ENCODE results near the gene EZH1.
A peak's percentile ranks its signal among the peaks of the same experiment; 100 is the strongest.

Gene EZH1

DNA sequence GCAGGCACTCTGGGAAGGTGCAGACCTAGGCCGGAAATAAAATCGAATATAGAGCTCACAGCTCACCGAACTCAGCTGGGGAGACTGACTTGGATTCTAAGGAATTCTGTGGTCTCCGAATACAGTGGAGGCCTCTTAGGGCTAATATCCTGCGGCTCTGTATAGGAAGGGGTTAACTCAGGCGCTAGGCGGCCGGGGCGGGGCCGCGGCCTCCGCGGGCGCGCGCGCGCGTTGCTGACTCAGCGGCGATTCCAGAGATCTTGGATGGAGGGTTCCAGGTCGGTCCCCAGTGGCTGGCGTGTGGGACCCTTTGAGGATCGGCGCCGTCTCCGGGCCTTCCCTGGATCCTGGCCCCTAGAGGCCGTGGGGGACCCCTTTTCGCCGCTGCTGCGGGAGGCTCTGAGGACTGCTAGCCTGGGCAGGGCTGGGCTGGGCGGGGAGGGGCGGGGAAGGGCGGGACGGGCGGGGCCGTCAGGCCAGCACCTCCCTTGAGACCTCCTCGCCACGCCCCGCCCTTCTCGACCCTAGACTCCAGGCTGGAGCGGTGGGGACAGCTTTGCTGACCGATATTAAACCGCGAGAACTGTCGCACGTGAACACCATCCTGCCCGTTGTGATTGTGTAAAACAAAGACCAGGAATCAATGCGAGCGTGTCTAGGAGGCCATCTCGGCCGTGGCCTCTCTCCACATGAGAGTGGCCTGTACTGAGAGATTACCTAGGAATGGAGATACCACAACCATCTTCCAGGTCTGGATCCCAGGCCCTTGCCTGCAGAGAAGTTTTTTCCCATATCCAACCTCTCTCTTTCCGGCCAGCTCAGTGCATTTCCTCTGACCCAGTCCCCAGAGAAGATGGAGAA, 66.7 kb downstream of the EZH1 start:
- peaks cover 37% of the 10 kb centered on the region for H3K4me1 ChIP-seq (ENCODE audit: control insufficient read depth, low read depth, low read length)
- peak overlapping the region; percentile 63 for H3K4me3 ChIP-seq (ENCODE audit: low read length)
- peak overlapping the region; percentile 69 for H3K9ac ChIP-seq (ENCODE audit: low read length)
- peak overlapping the region; percentile 21 for H3K27ac ChIP-seq (ENCODE audit: low read length)
- no peaks in the 10 kb centered on the region for H3K9me3 ChIP-seq (ENCODE audit: control insufficient read depth, low read depth, low read length)
- H3K27me3 ChIP-seq (ENCODE audit: control insufficient read depth, insufficient read depth, low read length) = peaks cover 50% of the 10 kb centered on the region
- no peaks in the 10 kb centered on the region for H3K36me3 ChIP-seq (ENCODE audit: control insufficient read depth, low read depth, low read length)

DNA sequence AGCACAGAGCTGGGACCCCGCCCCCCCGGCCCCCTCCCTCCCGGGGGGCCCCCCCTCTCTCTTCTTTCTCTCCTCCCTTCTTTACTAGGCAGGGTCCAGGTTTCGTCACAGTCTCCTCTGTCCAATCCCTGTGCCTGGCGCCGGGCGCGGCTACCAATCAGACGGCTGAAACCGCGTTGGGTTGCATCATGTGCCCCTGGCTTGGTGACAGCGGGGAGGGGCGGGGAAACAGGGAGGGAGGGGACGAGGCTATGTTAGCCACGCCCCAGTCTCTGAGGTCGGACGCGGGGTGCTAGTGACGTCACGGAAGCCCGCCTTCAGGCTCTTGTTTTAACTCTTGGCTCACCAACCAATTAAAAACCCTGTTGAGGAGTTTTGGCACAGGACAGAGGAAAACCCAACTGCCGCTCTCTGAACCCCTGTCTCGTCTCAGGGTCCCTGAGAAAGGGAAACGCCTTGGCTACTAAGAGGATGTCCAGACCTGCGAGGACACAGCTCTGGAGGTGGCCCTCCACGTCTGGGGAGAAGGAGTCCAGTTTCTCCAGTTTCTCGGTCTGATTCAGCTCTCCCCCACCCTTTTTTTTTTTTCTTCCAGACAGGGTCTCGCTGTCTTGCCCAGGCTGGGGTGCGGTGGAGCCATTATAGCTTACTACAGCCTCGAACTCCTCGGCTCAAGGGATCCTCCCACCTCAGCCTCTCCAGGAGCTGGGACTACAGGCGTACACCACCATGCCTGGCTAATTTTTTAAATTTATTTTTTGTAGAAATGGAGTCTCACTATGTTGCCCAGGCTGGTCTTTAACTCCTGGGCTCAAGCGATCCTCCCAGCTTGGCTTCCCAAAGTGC, 67.6 kb downstream of the EZH1 start:
- Histone ChIP-seq H3K27me3 (ENCODE audit: control insufficient read depth, insufficient read depth, low read length) (peaks cover 54% of the 10 kb centered on the region), H3K9ac (ENCODE audit: low read length) (peak overlapping the region; percentile 60), H3K36me3 (ENCODE audit: control insufficient read depth, low read depth, low read length) (no peaks in the 10 kb centered on the region), H3K27ac (ENCODE audit: low read length) (peak overlapping the region; percentile 18), H3K4me1 (ENCODE audit: control insufficient read depth, low read depth, low read length) (peaks cover 38% of the 10 kb centered on the region), H3K9me3 (ENCODE audit: control insufficient read depth, low read depth, low read length) (no peaks in the 10 kb centered on the region), H3K4me3 (ENCODE audit: low read length) (peak overlapping the region; percentile 88)

DNA sequence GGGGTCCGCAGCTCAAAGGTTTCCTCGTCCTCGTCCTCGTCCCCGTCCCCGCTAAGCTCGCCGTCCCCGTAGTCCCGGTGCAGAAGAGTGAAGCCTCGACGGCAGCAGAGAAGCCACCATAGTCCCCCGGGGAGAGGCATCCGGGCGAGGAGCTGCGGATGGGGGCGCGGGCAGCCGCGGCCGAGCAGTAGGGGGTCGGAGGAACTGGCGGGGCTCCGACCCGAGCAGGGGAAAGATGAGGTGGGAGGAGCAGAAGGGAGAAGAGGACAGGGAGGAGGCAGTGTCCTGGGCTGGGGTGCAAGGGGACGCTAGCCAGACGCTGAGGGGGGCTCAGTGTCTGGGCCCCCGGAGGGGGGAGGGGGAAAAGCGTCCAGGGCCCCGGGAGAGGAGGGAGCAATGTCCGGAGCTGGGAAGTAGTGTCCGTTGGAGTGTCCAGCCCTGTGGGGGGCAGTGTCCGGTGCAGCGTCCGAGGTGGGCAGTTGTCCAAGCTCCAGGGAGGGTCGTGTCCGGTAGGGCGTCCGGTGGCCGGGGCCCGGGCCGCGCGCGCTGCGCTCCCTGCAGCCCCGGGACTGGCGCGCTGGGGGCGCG, 68.3 kb downstream of the EZH1 start, which contains the start of gene PLEKHH3:
Gene PLEKHH3, minus strand, starts transcription at position 571 of the 588 bp plus-strand sequence. Its CDS starts 431 bp downstream, at position 140.
- H3K4me1 ChIP-seq (ENCODE audit: control insufficient read depth, low read depth, low read length) = peaks cover 37% of the 10 kb centered on the region
- peak within 1 kb of the TSS; percentile 88 for H3K4me3 ChIP-seq (ENCODE audit: low read length)
- H3K36me3 ChIP-seq (ENCODE audit: control insufficient read depth, low read depth, low read length) = no peaks in the 10 kb centered on the region
- peak within 1 kb of the TSS; percentile 60 for H3K9ac ChIP-seq (ENCODE audit: low read length)
- H3K27me3 ChIP-seq (ENCODE audit: control insufficient read depth, insufficient read depth, low read length) = peaks cover 61% of the 10 kb centered on the region
- no peaks in the 10 kb centered on the region for H3K9me3 ChIP-seq (ENCODE audit: control insufficient read depth, low read depth, low read length)
- H3K27ac ChIP-seq (ENCODE audit: low read length) = peak within 1 kb of the TSS; percentile 18

DNA sequence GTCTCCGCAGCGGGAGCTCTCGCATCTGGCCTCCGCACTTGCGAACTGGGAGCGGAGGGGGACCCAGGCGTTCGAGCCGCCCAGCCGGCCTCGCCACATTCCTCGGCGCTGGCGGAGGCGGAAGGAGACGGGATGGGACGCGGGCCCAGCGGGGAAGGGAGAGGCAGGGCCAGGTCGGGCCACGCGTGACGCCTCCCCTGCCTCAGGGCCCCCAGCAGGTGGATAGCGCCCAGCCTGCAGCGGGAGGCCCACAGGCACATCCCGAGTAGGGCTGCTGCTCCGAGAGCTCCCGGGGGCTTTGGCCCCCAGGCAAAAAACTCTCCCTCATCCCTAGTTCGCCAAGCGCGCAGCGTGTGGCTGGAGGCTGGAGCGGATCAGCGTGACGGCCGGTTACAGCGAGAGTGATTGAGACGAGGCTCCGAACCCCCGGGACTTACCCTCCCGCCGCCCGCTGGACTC, 68.8 kb downstream of the EZH1 start:
- Histone ChIP-seq H3K4me1 (ENCODE audit: control insufficient read depth, low read depth, low read length) (peaks cover 39% of the 10 kb centered on the region), H3K27ac (ENCODE audit: low read length) (no peak overlapping the region), H3K27me3 (ENCODE audit: control insufficient read depth, insufficient read depth, low read length) (peaks cover 67% of the 10 kb centered on the region), H3K4me3 (ENCODE audit: low read length) (peak overlapping the region; percentile 88), H3K9ac (ENCODE audit: low read length) (peak overlapping the region; percentile 48), H3K36me3 (ENCODE audit: control insufficient read depth, low read depth, low read length) (no peaks in the 10 kb centered on the region), H3K9me3 (ENCODE audit: control insufficient read depth, low read depth, low read length) (no peaks in the 10 kb centered on the region)

DNA sequence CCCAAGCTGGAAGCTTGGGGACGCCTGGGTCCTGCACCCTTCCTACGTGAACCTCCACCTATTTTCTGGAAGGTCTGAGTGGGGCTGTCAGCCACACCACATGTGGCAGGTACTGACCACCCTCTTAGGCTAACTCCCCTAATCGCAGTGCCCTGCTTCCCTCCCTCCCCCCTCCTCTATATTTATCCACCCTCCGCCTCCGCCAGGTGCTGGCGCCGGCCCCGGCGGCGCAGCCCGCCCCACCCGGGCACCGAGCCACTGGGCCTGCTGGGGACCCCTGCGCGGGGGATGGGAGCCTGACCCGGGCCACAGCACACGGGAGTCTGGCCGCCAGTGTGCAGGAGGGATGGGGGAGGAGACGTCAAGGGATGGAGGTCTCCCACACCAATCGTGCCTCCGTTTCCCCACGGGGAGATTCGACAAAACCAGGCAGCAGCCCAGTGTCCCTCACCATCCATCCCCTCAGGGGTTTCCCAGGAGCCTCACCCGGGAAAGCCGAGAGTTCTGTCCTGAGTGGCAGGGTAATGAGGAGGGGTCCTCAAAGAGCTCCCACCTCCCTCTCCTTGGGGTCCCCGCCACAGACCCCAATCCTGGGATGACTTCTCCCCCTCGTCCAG, 69.4 kb downstream of the EZH1 start:
- no peak overlapping the region for H3K9ac ChIP-seq (ENCODE audit: low read length)
- H3K27ac ChIP-seq (ENCODE audit: low read length) = no peak overlapping the region
- peaks cover 42% of the 10 kb centered on the region for H3K4me1 ChIP-seq (ENCODE audit: control insufficient read depth, low read depth, low read length)
- H3K4me3 ChIP-seq (ENCODE audit: low read length) = peak overlapping the region; percentile 88
- no peaks in the 10 kb centered on the region for H3K36me3 ChIP-seq (ENCODE audit: control insufficient read depth, low read depth, low read length)
- no peaks in the 10 kb centered on the region for H3K9me3 ChIP-seq (ENCODE audit: control insufficient read depth, low read depth, low read length)
- peaks cover 69% of the 10 kb centered on the region for H3K27me3 ChIP-seq (ENCODE audit: control insufficient read depth, insufficient read depth, low read length)

DNA sequence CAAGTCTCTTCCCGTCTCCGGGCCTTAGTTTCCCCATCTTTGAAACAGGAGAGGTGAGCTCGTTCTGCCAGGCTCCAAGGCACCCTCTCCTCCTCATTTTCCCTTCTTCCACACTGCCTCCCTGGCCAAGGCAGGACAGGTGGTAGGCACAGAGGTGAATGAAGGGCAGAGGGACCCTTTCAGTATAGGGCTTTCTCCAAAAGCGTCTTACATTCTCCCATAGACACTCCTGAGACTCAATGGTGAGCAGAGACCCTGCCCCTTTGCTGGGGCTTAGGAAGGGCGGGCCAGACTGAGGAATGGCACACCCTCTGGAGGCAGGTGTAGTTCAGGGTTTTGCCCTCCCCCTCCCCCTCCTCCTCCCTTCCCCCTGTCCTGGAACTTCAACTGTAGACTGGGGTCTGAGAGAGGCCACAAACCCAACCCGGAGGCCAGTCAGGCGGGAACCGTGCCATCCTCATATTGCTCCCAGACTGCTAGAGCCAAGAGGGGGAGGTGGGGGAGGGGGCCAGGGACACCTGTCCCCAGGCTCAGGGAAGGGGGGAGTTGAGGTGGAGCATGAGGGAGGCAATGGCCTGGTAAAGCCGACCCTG, 70.0 kb downstream of the EZH1 start:
- Histone ChIP-seq H3K27ac (ENCODE audit: low read length) (no peak overlapping the region), H3K27me3 (ENCODE audit: control insufficient read depth, insufficient read depth, low read length) (peaks cover 66% of the 10 kb centered on the region), H3K36me3 (ENCODE audit: control insufficient read depth, low read depth, low read length) (no peaks in the 10 kb centered on the region), H3K4me1 (ENCODE audit: control insufficient read depth, low read depth, low read length) (peaks cover 37% of the 10 kb centered on the region), H3K4me3 (ENCODE audit: low read length) (peak overlapping the region; percentile 88), H3K9ac (ENCODE audit: low read length) (no peak overlapping the region), H3K9me3 (ENCODE audit: control insufficient read depth, low read depth, low read length) (no peaks in the 10 kb centered on the region)

DNA sequence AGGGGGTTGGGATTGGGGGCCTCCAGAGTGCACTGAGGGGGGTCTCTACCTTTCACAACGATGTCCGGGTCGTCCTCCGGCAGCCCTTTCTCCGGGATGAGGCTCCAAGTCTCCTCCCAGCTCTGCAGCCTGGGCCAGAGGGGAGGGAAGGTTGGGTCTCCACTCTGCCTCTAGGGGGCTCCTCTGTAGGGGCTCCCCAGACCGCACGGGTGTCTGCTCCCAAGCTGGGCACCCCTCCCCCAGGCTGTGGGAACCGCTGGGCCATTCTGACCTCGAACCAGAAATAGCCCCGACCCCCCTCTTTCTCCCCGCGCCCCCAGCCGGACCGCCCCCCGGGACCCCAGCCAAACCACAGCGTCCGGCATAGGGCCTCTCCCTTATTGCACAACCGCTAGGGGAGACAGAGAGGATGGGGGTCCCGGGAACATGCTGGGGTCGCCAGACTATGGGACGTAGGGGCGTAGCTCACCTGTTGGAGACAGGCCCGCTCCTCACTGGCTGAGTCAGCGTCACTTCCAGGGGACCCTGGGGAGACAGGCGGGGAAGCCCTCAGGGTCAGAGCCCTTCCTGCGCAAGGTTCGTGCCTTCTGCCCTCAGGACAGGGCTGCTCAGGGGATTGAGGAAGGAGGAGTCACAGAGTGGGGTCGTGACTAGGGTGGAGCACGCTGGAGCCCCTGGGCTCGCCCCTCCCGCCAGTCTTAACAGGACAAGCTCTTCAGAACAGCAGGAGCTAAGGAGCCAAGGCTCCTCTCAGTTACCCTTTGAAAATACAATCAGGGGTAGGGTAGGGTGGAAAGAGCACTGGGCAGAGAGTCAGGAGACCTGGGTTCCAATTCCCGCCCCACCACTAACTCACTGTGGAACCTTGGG, 70.7 kb downstream of the EZH1 start:
- Histone ChIP-seq H3K27ac (ENCODE audit: low read length) (no peak overlapping the region), H3K4me3 (ENCODE audit: low read length) (peak overlapping the region; percentile 88), H3K27me3 (ENCODE audit: control insufficient read depth, insufficient read depth, low read length) (peaks cover 72% of the 10 kb centered on the region), H3K36me3 (ENCODE audit: control insufficient read depth, low read depth, low read length) (no peaks in the 10 kb centered on the region), H3K4me1 (ENCODE audit: control insufficient read depth, low read depth, low read length) (peaks cover 39% of the 10 kb centered on the region), H3K9ac (ENCODE audit: low read length) (no peak overlapping the region), H3K9me3 (ENCODE audit: control insufficient read depth, low read depth, low read length) (no peaks in the 10 kb centered on the region)

DNA sequence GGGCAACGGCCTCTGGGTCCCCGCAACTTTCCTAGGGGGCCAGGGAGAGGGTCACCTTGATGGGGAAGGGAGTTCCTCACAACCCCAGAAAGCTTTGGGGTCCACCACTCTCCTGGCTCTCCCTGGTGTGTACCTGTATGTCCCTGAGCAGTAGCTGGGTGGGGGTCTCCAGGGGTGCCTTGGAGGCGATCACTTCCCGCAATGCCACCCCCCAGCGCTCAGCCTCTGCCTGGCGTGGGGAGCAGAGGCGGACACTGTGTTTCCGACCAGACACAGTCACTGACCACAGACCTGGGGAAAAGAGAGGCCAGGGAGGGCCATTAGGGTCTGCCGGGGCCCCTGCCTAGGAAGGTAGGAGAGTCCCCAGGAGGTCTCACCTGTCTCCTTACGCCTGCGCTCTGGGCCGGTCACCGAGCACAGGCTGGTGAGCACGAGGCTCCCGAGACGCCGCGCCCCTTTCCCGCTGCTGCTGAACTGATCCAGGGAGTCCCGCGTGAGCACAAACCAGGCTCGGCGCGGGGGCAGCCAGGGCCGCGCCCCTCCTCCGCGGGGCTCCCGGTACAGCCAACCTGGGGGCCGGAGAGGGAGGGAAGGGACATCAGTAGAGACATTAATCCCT, 71.5 kb downstream of the EZH1 start:
- Histone ChIP-seq H3K27ac (ENCODE audit: low read length) (no peak overlapping the region), H3K9me3 (ENCODE audit: control insufficient read depth, low read depth, low read length) (no peaks in the 10 kb centered on the region), H3K36me3 (ENCODE audit: control insufficient read depth, low read depth, low read length) (no peaks in the 10 kb centered on the region), H3K27me3 (ENCODE audit: control insufficient read depth, insufficient read depth, low read length) (peaks cover 75% of the 10 kb centered on the region), H3K4me1 (ENCODE audit: control insufficient read depth, low read depth, low read length) (peaks cover 33% of the 10 kb centered on the region), H3K4me3 (ENCODE audit: low read length) (no peak overlapping the region), H3K9ac (ENCODE audit: low read length) (no peak overlapping the region)

DNA sequence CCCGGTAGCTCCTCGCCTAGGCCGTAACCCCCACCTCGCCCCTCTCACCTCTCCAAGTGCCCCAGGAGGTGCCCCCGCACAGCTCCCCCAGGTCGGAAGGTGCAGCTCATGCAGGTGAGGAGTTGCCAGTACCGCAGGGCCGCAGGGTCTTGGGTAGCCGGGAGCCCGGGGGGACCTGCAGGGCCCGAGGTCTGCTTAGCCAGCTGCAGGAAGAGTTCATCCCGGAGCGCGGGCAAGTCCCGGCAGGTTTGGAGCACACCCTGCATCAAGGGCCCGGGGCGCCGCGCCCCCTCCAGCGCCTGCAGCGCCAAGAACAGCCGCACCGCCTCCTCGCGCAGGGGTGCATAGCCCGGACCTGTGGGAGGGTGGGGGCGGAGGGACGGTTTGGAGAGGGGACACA, 72.8 kb downstream of the EZH1 start:
- Histone ChIP-seq H3K4me3 (ENCODE audit: low read length) (peak overlapping the region; percentile 66), H3K4me1 (ENCODE audit: control insufficient read depth, low read depth, low read length) (peaks cover 25% of the 10 kb centered on the region), H3K9ac (ENCODE audit: low read length) (no peak overlapping the region), H3K27me3 (ENCODE audit: control insufficient read depth, insufficient read depth, low read length) (peaks cover 75% of the 10 kb centered on the region), H3K27ac (ENCODE audit: low read length) (no peak overlapping the region), H3K36me3 (ENCODE audit: control insufficient read depth, low read depth, low read length) (no peaks in the 10 kb centered on the region), H3K9me3 (ENCODE audit: control insufficient read depth, low read depth, low read length) (no peaks in the 10 kb centered on the region)
